Amniotic stem cell (primary cell): ENCODE measurements around the gene EIF3F.

ENCODE experiments used
- DNase-seq: peaks from one replicate; lab custom pipeline; 2025; lab: John Stamatoyannopoulos, UW

The EIF3F gene

DNA sequence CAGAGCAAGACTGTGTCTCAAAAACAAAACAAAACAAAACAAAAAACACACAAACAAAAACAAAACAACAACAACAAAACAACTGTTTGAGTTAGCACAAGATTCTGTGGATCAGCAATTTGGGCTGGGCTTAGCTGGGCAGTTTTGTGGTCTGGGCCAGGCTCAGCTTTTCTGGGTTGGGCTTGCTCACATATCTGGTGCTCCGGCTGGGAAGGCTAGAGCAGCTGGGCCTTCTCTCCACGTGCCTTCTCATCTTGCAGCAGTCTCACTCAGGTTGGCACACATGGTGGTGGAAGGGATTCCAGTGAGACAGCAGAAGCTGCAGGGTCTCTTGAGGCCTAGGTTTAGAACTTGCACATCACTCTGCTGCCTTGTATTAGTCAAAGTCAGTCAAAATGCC, 35.7 kb downstream of the EIF3F start:
- no peak for DNase-seq

DNA sequence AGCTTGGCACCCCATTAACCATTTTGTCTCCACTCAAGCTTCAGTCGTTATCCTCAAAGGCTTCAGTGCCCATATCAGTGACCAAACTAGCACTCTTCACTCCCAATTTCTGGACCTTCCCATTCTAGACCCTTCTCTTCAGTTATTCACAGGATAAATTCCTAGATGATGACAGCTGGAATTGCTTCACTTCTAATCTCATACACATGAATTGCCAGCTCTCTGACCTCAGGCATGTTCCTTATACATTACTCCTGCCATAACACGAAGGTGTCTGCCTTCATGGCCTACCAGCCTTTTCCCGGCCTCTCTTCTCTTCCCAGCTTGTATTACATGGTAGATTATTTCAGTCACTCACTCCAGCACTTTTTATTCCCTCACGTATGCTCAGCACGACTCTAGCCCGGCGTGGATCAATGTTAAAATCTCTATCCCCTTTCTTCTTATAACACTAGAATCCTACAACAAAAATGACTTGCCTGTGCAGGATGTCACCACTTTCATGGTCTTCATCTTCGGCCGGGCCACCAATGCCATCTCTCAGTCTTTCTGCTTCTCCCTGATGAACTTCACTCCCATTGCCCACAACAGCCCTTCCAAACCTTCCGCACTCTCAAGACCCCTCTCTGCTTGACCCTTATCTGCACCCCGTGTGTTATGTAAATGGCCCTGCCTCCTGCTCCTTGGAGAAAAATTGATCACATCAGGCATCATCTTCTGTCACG, 36.9 kb downstream of the EIF3F start:
- no peak for DNase-seq

DNA sequence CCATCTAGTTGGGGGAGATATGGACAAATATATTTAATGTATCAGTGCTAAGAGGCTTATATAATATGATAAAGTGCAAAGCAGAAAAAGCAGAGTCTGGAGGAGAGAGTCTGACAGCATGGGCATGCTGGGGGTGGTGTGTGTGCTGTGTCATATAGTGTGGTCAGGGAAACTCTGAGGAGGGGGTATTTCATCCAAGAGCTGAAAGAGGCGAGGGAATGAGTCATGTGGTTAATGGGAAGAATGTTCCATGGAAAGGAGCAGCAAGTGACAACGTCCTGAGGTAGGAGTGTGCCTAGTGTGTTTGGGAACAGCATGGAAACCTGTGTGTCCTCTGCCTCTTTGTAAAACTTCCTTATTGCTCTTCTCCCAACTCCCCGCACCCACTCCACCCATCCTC, 38.0 kb downstream of the EIF3F start:
- no peak for DNase-seq

DNA sequence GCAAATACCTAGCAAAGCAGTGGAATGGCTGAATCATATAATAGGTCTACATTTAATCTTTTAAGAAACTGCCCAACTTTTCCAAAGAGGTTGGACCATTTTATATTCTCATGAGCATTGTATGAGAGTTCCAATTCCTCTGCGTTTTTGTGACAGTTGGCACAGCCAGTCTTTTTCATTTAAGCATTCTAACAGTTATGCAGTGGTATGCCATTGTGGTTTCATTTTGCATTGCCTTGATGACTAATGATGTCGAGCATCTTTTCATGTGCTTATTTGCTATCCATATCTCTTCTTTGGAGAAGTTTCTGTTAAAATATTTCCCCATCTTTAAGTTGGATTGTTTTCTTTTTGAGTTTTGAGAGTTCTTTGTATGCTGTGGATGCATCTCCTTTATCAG, 38.7 kb downstream of the EIF3F start:
- DNase-seq, result peak; percentile 63

DNA sequence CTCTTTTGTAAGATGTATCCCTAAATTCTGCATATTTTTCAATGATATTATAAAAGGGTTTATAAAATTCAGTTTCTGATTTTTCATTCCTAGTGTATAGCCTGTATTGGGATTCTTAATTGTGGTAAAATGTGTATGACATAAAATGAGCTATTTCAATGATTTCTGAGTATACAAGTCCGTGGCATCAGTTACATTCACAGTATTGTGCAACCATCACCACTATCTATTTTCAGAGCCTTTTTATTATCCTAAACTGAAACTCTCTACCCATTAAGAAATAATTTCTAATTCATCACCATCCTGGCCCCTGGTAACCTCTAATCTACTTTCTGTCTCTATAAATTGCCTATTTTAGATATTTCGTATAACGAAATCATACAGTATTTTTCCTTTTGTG, 39.8 kb downstream of the EIF3F start:
- no peak for DNase-seq

DNA sequence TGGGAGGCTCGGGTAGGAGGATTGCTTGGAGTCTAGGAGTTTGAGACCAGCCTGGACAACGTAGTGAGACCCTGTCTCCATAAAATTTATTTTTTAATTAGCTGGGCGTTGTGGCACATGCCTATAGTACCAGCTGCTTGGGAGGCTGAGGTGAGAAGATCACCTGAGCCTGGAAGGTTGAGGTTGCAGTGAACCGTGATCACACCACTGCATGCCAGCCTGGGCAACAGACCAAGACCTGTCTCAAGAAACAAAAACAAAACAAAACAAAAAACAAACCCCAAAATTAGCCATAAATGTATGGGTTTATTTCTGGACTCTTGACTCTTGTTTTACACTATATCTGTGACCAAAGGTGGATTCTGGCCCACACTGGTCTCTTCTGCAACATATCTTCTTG, 41.6 kb downstream of the EIF3F start:
- no peak for DNase-seq

DNA sequence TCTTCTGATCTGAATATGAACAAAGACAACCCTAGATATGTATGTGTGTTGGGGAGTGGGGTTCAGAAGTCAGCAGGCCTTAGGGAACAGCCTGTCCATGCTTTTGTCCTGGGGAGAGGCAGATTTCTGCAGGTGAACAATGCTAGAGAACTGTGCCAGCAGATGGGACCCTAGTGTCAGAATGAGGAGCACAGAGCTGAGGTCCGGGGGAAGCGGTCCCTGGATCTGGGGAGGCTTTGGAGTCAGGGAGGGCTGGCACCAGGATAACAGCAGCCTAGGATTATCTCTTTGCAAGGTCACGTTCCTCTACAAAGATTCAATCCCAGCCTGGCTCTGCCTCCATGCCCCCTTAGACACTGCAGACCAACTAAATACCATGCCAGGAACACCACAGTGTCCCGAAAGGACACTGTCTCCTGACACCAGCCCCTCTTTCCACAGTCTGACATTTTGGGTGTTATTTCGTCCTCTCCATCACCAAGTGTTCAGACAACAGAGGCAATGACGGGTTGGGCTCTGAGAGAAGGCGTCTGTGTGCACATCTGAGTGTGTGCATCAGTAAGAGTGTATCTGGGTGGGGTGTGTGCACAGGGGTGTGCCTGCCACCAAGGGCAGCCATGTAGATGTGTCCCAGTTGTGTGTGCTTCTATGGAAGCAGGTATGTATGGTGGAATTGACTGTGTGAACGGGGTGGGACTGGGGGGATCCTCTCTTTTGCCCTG, 43.5 kb downstream of the EIF3F start:
- no peak for DNase-seq

DNA sequence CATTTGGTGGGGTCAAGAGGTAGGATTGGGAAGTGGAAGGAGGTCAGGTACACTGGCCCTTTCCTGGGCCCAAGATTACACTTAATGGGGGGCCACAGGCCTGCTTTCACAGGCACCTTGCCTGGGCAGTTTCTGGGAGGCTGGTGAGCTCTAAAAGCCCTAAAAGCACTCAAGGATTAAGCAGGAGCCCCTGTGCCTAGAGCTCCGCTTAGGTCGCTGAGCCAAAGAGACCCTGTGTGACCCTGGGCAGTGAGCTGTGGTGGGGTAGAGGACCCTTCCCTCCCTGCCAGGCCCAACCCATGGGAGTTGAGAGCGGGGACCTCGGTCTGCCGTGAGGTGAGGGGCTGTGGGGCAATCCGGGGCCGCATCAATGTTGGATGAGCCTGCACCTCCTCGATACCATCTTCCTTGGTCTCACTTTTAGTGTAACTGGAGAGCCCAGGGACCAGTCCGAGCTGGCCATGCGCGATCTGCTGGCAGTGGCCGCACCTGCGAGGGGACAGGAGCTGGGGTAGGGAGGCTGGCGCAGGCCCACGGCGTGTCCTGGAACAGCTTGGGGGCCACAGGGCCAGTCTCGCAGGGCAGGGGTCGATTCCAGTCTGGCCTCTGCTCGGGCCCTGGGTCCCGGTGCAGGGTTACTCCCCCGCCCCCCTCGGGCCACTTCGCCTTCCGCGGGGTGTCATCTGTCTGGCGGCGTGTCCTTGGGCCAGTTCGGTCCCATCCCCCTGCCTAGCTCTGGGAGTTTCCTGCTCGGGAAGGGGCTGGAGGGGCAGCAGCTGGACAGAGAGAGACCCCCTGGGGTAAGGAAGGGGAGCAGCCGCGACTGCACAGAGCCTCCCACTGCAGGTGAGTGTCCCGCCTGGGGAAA, 44.3 kb downstream of the EIF3F start:
- no peak for DNase-seq

DNA sequence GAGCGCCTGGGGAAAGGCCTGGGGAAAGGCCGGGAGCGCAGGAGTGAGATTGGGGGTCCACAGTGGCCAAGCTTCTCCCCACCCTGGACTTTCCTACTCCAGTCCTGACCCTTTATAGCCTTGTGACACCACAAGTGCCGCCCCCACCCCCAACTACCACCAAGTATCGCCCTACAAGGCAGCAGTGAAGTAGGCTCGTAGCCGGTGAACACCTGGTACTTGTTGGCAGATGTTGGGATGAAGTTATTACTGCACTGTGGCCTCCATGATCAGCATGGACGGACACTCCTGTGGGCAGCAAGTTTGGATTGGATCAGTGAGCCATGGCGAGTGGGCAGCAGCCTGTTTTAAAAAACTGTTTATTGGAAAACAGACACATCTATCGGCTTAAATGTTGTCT, 45.0 kb downstream of the EIF3F start:
- DNase-seq, result no peak

DNA sequence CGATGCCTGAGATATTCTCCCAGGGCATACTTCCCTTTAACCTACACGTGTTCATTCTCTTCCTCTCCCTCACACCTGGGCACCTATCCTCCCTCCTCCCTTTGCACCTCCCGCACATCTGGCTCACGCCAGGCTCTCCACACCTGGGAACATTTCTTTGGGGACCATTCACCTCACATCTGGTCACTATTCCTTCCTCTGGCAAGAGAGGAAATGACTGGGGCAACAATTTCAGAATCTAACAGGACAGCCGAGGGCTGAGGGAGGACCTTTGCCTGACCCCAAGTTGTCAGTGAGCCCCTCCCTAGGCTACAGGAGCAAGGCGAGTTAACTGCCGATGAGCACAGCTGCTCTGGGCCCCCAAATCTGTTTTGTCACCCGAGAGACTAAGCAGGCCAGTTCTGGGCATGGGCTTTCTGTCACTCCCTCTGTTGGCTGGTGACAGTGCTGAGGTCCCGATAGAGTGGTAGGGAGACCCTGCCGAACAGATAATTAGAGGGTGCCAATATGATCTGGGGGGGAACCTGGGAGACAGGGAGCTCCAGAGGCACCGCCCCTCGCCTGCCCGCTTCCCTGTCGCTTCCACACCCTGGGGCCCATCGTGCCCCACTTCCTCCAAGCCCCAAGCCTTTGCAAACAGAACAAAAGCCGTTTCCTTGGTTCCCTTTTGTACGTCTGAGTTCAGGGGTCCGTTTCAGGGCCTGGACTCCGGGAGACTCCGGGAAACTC, 45.6 kb downstream of the EIF3F start:
- no peak for DNase-seq

DNA sequence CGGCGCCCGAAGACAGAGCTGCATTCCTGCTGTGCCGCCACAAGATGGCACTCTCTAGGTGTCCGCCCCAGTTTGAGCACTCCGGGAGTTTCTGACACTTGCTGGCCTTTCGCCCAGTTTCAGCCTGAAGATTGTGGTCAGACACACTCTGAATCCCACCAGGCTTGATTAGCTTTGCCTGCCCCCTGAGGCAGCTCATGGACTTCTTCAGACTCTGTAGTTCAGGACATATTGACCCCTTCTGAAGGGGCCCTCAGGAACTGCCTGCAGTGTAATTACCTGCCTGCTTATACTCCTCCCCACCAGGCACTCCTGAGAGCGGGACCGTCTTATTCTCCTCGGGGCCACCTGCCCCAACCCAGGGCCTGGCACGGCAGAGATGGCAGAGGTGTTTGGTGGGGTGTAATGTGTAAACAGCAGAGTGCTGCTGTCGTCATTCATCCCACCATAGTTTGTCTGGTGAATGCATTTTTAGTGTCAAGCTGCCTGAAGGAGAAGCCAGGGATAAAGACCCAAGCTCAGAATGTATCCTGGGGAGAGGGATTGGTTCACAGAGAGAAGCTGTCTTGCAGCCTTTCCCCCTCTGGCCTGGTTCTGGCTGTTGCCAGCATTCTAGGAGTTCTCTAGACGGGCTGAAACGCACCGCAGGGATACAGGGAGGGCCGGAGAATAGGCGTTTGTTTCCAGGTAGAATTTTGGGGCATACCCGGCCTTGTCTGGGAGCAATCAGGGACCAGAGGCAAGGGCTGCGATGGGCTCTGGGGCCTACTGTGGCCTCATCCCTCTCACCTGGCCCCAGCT, 46.4 kb downstream of the EIF3F start:
- DNase-seq, result peak; percentile 42

DNA sequence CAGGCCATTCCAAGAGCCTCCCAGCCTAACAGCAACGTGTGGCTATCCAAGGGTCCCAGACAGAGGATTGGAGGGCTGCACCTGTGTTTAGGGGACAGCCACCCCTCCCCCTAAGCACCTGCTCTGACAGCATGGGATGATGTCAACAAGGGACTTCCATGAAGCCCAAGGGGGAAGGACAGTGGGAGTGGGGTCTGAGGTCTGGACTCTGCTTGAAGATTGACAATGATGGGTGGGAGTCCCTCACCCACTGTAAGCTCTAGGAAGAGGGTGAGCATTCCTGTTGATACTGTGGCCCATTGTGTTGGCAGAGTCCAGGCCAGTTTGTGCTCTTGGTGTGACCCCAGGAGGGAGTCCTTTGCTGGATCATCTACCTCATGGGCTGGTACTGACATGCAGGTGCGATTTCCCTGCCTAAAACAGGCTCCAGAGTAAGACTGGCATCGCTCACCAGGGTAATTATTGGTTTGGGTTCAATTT, 47.0 kb downstream of the EIF3F start:
- no peak for DNase-seq

DNA sequence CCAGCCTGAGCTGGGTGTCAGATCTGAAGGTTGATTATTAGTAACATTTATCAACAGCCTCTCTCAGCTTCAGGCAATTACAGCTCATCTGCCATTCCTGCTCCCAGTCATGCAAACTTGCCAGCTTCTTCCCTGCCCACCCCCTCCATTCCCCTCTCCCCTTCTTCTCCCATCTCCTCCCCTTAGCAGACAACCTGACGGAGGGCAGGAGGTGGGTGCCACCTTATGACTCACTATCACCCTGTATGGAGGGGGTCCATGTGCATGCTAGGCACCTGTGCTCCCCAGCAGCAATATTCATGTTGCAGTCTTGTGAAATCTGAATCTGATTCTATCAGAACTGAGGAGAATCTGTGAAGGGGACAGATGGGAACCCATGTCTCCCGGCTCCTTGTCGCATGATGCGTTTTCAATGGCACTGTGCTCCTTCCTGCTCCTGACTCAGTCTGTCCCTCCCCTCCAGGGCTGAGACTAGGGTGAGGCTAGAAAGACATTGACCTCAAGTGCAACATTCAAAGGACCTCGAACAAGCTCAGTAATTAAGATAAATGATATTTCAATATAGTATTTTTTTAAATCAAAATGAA, 47.6 kb downstream of the EIF3F start:
- no peak for DNase-seq

DNA sequence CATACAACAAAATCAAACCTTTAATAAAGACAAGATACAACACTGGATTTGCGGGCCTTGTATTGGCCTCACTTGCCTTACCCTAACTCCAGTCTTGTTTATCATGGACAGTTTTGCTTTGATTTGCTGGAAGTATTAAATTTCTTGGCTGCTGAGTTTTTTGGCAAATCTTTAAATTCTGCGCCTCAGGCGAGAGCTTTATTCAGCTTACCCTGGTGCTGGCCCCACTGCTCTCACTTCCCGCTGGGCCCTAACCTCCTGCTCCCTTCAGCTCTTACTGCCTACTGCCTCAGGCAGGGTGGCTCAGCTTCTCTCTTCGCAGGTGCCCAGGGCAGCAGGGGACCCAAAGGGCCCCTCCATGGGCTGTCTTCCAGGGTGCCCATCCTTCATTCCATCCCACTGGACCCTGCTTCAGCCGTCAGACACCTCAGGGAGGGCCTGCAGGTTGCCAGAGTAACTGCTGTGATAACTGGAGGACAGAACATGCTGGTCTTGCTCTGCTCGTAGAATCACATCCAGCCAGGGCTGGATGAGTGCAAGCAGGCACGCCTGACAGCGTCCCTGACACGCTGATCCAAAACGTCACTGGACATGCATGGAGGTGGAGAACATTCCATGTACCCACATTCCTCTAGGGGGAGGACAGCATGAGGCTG, 48.2 kb downstream of the EIF3F start:
- no peak for DNase-seq

DNA sequence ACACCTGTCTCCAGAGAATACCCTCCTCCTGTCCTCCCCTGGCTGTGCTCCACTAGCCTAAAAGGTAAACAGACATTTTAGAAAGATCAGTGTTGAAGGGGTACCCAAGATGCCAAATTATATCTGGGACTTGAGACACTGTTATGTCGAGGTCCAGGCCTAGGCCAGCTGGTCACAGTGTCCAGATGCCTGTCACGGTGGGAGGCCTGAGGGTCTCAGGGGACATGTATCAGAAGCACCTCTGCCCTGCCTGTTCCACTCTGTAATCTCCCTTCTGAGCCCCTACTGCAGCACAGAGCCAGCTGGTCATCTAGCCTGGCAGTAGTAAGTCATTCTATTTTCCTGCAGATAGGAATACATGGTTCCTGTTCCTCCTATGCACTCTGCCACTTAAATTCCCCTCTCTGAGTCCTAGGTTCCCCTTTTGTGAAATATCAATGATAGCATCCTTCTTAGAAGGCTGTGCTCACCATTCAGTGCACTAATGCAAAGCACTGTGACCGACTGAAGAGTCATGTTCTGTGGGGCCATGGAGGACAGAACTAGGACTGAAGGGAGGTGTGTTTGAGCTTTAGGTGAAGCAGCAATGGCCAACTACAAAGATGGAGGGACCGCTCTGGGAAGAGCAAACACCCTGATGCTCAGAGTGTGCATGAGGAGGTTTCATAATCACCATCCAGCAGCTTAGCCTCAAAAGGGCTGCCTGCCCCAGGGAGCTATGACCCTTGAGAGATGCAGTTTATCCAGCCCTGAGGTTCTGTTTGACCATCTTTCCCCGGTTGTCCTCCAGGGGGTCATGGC, 49.1 kb downstream of the EIF3F start:
- DNase-seq, result no peak

DNA sequence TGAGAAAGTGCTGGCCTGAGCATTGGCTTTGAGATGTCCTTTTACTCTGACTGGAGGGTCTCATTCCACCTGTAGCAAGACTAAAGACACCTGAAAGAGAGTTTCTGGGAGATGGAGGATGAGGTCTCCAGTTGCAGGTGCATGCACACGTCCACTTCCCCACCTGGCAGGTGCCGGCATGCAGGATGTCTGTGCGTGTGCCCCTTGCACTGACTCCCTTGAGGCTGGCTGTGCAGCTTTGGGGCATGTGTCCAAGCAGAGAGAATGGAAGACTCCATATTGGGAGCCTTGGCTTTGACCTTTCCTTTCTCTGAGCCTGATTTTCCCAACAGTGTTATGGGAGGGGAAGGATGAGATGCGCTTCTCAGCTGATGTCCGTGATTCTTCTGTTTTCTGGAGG, 49.8 kb downstream of the EIF3F start:
- no peak for DNase-seq

DNA sequence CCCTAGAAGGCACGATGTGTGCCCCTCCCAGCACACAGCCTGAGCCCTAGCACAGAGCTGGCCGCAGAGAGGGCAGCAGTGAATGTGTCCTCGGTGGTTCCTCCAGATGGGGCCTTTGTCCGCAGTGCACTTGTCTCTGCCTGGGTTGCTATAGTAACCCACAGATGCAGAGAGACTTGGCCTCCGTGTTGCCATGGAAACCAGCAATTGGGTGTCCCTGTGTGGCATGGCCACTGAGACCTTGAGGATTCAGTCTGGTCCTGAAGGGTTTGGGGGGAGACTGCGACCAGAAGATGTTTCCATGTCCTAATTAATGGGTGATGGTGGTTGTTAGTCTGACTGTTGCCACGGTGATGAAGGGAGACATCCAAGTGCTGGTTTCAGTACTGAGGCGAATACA, 51.3 kb downstream of the EIF3F start:
- DNase-seq, result no peak

DNA sequence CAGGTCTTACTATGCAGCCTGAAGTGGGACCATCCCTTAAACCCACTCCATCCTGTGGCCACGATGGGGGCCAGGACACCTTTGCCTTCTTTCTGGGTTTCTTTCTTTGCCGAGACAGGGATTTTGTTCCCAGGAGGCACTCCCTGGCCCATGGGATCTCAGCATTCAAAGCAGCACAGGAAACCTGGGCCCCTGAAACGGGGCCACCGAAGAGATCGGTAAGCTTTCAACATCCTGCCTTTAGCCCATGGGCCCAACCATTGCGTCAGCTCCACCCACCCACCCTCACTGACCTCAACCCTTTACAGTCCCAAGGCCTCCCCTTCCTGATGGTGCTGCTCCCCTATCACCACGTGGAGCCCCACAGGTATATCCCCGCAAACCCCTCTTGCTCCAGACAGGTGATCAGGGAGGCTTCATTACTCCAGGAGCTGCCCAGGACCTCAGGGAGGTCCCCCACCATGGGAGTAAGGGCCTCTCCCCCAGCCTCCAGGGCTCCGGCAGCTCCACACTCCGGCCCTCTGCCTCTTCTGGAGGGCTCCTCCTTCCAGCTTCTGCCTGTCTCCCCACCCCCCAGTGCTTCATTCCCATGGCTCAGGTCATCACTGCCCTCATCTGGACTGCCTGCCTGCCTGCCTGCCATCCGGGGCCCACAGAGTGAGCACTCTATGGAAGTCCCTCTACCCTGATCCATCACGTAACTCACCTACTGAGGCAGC, 51.8 kb downstream of the EIF3F start:
- no peak for DNase-seq
